ENCODE measurements around the gene DHCR7.
"Not testable (repeated sequence)": the region's sequence is repeated elsewhere in the genome, so short reads cannot be mapped to it uniquely, and the experiment has no call there.

DHCR7 gene

GRCh38 chr11:71436861-71437260 is 11.3 kb downstream of the DHCR7 start:
- no peak for DNase-seq

- no peak for DNase-seq
Measured at GRCh38 chr11:71435278-71435951, 12.8 kb downstream of the DHCR7 start.

GRCh38 chr11:71434576-71435130 is 13.5 kb downstream of the DHCR7 start:
- DNase-seq, result no peak

- no peak for DNase-seq
Measured at GRCh38 chr11:71433648-71434450, 14.3 kb downstream of the DHCR7 start.

- no peak for DNase-seq
Measured at GRCh38 chr11:71432761-71433647, 15.2 kb downstream of the DHCR7 start.

DNA sequence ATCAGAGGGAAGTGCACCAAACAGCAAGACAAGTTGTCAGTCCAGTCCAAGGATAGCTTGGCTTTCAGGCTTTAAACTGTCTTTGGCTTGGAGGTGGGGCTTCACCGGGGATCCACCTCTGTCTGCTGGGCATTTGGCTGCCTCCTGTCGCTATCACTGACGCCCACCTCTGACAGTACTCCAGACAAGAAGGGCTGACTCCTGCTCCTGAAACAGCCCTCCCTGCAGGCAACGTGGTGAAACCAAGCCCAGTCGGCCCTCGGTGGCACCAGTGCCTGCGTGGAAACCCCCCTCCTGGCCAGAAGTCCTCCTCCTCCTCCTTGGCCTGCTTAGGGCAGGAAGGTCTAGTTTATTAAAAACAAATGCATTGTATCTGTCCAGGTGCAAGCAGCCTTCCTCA is 16.9 kb downstream of the DHCR7 start:
- no peak for DNase-seq

- DNase-seq, result no peak
Measured at GRCh38 chr11:71430166-71430565, 18.0 kb downstream of the DHCR7 start.

GRCh38 chr11:71429701-71430100 is 18.5 kb downstream of the DHCR7 start:
- DNase-seq, result no peak

DNA sequence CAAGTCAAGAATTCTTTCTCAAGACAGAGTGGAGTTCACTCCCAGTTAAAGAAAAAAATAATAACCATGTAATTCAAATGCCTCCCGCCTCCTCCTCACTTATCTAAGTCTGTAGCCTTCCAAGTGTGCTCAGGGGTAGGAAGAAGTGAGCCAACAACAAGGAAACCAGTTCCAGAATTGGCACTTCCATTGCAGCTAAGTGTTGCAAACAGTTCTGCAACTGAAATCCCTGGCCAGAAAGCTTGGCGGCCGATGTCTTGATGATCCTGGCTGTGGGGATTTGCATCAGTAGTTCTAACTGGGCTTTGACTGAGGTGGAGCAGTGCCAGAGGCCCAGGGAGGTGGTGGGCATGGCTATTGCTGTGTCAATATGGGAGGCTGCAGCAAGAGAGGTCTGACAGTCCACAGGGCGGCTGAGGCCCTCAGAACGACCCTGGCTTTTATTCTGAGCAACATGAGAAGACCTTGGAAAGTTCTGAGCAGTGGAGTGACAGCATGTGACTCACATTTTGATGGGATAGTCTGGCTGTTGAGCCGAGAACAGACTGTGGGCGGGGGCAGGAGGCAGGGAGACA is 19.2 kb downstream of the DHCR7 start:
- DNase-seq, result no peak

DNA sequence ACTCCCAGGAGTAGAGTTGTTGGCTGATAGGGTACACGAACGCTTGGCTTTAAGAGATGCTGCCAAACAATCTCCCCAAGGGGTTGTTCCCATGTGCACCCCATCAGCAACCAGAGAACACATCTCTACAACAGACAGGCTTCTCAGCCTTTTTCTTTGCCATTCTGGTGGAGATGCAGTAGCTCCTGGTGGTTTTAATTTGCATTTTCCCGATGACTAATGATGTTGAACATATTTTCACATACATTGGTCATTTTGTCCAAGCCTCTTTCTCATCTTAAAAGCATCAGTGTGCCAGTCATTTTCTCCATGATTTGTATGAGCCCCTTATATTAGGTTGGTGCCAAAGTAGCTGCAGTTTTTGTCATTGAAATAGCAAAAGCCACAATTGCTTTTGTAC is 21.8 kb downstream of the DHCR7 start:
- no peak for DNase-seq

DNA sequence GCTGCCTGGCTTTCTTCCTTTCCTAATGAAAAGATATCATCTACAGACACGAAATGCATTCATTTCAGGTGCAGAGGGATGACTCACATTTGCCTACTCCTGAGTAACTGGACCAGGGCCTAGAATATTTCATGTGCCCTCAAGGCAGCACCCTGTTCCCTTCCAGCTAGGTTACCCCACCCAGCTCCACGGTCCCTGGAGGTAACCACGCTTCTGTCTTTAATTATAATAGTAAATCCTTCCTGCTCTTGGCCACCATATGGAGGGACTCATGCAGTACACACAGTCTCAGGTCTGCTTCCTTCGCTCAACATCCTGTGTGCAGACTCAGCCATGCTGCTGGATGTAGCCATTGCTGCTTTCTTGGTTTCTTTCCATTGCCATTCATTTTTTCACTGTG is 22.3 kb downstream of the DHCR7 start:
- no peak for DNase-seq

- no peak for DNase-seq
Measured at GRCh38 chr11:71425409-71425808, 22.8 kb downstream of the DHCR7 start.

DNA sequence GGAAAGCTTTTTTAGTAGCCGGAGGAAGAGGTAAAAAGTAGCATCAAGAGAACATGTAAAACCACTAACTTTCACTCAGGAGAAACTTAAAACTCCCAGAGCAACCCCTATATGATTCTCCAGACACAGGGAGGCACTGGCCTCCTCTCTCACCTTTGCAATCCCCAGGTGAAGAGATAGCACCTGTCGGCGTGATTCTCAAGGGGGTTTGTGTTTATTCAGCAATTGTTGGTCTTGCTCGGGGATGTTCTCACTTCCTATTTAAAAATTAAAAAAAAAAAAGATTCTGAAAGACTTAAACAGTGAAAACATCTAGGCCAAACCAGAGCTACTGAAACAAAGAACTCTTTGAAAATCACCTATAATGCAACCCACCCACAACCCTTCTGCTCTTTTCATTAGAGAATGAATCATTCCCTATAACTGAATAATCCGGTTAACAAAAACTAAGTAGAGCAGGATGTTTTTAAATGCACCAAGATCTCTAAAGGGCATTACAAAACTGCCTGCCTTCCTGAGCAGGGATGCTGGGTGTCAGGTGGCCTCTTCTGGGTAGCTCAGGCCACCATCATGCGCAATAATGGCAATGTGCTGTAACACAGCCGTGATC is 24.9 kb downstream of the DHCR7 start:
- no peak for DNase-seq

DNA sequence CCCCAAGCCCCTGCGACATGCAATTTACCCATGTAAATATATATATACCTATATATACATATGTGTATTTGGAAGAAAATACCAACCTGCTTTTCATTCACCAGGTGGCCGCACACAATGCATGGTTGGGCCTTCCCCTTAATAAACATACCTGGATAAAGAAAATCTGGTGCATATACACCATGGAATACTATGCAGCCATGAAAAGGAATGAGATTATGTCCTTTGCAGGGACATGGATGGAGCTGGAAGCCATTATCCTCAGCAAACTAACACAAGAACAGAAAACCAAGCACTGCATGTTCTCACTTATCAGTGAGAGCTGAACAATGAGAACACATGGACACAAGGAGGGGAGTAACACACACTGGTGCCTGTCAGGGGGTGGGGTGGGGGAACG is 25.9 kb downstream of the DHCR7 start:
- DNase-seq, result not testable (repeated sequence)

GRCh38 chr11:71421392-71421950 is 26.7 kb downstream of the DHCR7 start:
- no peak for DNase-seq

DNA sequence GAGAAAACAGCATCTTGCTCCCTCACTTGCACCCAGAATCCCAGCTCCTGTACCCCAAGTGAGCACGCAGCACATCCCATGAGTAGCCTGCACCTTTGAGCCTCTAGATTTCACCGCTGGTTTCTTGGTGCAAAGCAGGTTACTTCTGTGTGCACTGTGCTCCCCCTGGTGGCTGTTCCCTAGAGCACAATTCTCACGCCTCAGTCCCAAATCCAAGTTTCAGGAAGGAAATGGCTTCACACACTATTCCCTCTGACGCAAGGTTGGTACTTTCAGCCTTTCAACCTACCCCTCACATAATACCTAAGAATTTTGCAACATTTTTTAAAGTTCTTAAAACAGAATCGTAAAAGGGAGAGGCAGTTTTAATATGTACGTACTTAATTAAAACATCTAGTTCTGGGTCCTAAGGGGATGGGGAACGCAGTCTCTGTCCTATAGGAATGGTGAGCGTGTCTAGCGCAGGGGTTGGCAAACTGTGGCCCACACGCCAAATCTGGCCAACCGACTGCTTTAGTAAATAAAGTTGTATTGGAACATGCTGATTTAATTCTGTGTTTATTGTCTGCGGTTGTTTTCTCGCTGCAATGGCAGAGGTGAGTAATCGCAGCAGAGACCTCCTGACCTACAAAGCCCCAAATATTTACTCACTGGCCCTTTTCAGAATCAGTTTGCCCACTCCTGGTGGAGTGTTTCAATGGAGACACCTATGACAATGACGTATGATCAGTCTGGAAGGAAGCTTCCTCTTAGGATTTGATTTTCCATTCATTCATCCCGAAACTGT is 27.5 kb downstream of the DHCR7 start:
- no peak for DNase-seq

GRCh38 chr11:71418643-71419042 is 29.6 kb downstream of the DHCR7 start:
- no peak for DNase-seq

DNA sequence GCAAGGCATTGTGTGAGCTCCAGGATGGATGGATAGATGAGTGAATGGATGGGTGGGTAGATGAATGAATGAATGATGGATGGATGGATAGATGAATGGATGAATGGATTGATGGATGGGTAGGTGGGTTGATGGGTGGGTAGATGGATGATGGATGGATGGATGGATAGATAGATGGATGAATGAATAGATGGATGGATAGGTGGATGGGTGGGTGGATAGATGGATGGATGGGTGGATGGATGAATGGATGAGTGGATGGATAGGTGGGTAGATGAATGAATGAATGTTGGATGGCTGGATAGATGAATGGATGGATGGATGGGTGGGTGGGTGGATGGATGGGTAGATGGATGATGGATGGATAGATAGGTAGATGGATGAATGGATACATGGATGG is 33.5 kb downstream of the DHCR7 start:
- DNase-seq, result no peak

DNA sequence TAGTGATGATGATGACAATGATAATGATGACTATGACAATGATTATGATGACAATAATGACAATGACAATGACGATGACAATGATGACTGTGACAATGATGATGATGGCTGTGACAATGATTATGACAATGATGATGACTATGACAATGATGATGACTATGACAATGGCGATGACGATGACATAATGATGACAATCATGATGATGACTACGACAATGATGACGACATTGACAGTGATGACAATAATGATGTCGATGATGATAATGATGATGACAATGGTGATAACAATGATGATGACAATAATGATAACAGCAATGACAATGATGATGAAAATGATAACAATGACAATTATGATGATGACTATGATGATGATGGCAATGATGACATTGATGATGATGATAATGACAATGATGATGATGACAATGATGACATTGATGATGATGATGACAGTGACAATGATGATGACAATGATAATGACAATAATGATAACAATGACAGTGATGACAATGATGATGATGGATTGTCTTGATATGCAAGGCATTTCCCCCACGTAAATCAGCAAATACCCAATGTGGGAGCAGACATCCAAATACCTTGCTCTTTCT is 37.7 kb downstream of the DHCR7 start:
- no peak for DNase-seq

GRCh38 chr11:71408826-71409225 is 39.4 kb downstream of the DHCR7 start:
- no peak for DNase-seq

DNA sequence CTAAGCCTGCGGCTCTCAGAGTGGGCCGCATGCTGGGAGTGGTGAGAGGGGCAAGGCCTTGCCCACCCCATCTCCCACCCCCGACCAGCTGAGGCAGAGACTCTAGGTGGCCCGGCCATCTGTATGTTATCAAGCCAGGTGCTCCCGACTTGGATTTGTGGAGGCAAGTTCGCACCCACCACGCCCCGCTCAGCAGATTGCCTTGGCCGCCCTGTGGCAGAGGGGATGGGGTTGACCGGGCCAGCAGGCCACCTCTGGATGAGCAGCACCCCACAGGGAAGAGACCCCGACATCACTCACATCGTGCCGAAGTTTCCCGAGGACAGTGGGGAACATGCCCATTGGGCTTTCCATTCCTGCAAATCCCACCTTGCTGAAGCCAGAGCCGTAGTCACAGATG is 40.8 kb downstream of the DHCR7 start:
- DNase-seq, result no peak

Data from activated CD4-positive, CD25-positive, alpha-beta regulatory T cell (primary cell).